HL-60 (cell line): ENCODE data around the gene SYTL3.

Experiments used
- DNase-seq, 2 experiments: peaks; one replicate each; pipeline ENCODE4 v3.0.0-alpha.2; 2010 to 2020; ENCODE audit warnings: low read depth in 1 of 2, low spot score in 1 of 2
- H3K27ac ChIP-seq: fragments of 250-450 bp; sonication (Bioruptor Pico); replicated peaks from 2 replicates; pipeline ENCODE4 v1.5.1; 2020; ENCODE audit warnings: mild to moderate bottlenecking, moderate library complexity
- H3K27me3 ChIP-seq: fragments of 250-450 bp; sonication (Bioruptor Pico); 2 replicates; pipeline ENCODE4 v1.5.1; 2021; ENCODE audit warnings: mild to moderate bottlenecking, moderate library complexity; ENCODE audit not compliant: insufficient read depth, poor library complexity, severe bottlenecking
- H3K4me3 ChIP-seq: replicated peaks from 2 replicates; pipeline ENCODE4 v1.5.1; 2011; ENCODE audit warnings: mild to moderate bottlenecking, control low read depth, low read length; ENCODE audit not compliant: insufficient read depth
- CTCF ChIP-seq: IDR thresholded peaks from one replicate; pipeline ENCODE4 v1.5.1; 2011; ENCODE audit warnings: low read length, control low read depth, inconsistent platforms; ENCODE audit not compliant: insufficient read depth
- GABPA ChIP-seq: IDR thresholded peaks from 2 replicates; pipeline ENCODE4 v1.6.1; 2012; ENCODE audit warnings: low read depth
- POLR2AphosphoS5 ChIP-seq: IDR thresholded peaks from 2 replicates; pipeline ENCODE4 v1.6.1; 2012; ENCODE audit warnings: low read depth
- REST ChIP-seq: IDR thresholded peaks from 2 replicates; pipeline ENCODE4 v1.6.1; 2012; ENCODE audit warnings: low read depth; ENCODE audit not compliant: insufficient replicate concordance
- SPI1 ChIP-seq: IDR thresholded peaks from 2 replicates; pipeline ENCODE4 v1.6.1; 2012; ENCODE audit warnings: low read depth, mild to moderate bottlenecking, borderline replicate concordance

The SYTL3 gene

GRCh38 chr6:158722176-158722729 is 72.4 kb downstream of the SYTL3 start:
- TF ChIP-seq GABPA (no peak), SPI1 (no peak), REST (no peak), CTCF (no peak), POLR2AphosphoS5 (no peak)
- Histone ChIP-seq H3K27ac (no peak overlapping the region), H3K4me3 (no peak overlapping the region), H3K27me3 (no peaks in the 10 kb centered on the region)
- no peak for DNase-seq

- Histone ChIP-seq H3K27ac (no peak overlapping the region), H3K4me3 (no peak overlapping the region), H3K27me3 (no peaks in the 10 kb centered on the region)
- TF ChIP-seq GABPA (no peak), REST (no peak), SPI1 (no peak), CTCF (no peak), POLR2AphosphoS5 (no peak)
- no peak for DNase-seq
Observed at GRCh38 chr6:158725704-158726103, 75.8 kb downstream of the SYTL3 start.

GRCh38 chr6:158729906-158730540 is 80.2 kb downstream of the SYTL3 start:
- no peaks in the 10 kb centered on the region for H3K27me3 ChIP-seq
- TF ChIP-seq CTCF (no peak), SPI1 (peak; percentile 50; the same call in 1 of the 2 replicates)
- DNase-seq: peak in 1 of 2 experiments; percentile 25
- no peak overlapping the region for H3K4me3 ChIP-seq
- H3K27ac ChIP-seq: no peak overlapping the region

GRCh38 chr6:158730541-158730907 is 80.7 kb downstream of the SYTL3 start:
- H3K27ac ChIP-seq: no peak overlapping the region

More at GRCh38 chr6:158730541-158730907, 80.7 kb downstream of the SYTL3 start:
- TF ChIP-seq REST: no peak
- TF ChIP-seq SPI1: no peak
- TF ChIP-seq CTCF: no peak
- no peak for TF ChIP-seq GABPA
- TF ChIP-seq POLR2AphosphoS5: no peak
- H3K27me3 ChIP-seq: no peaks in the 10 kb centered on the region
- no peak overlapping the region for H3K4me3 ChIP-seq
- no peak for DNase-seq
